ENCODE data around the gene FLYWCH2. TPM values are rescaled to one million over a fixed set of nuclear protein-coding genes. Genes with fewer than 3 reads are reported as not detected.

The FLYWCH2 gene
- total and polyA plus RNA-seq, 2 experiments from 2014 or later, result 30.9 to 45.0 TPM

DNA sequence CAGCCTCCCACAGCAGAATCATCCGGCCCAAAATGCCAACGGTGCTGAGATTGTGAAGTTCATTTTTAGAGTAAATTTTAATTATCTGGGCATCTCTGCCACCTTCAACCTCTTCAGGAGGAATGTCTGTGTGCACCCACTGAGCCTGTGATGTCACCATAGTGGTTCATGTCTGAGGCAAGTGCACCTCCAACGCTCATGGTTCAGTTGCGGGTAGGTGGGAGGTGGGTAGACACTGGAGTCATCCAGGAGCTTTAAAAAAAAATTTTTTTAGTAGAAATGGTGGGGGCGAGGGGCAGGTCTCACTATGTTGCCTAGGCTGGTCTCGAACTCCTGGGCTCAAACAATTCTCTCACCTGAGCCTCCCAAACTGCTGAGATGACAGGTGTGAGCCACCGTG, 30.6 kb downstream of the FLYWCH2 start (continued):
- TF ChIP-seq EZH2 (IDR thresholded peaks at IDR 0.05; ENCODE audit: low read depth, unreplicated experiment) (no peak), STAT1 (IDR thresholded peaks at IDR 0.05; ENCODE audit: unreplicated experiment) (no peak), CTCF (conservative IDR thresholded peaks at IDR 0.05; ENCODE audit: low read depth in 2 of 2) (no peak), NANOG (IDR thresholded peaks at IDR 0.05; ENCODE audit: borderline replicate concordance) (no peak), JUNB (IDR thresholded peaks at IDR 0.05; ENCODE audit: unreplicated experiment) (no peak)

GRCh38 chr16:2914233-2914632, 31.2 kb downstream of the FLYWCH2 start:
- ATAC-seq (no peak; the same call in 2 of the 3 replicates), DNase-seq (ENCODE audit: low spot score) (peak; percentile 50)
- no peaks in the 10 kb centered on the region; the same call in 2 of the 3 replicates for H3K9me3 Mint-ChIP-seq

More at GRCh38 chr16:2914233-2914632, 31.2 kb downstream of the FLYWCH2 start:
- no peak for TF ChIP-seq JUNB (IDR thresholded peaks at IDR 0.05; ENCODE audit: unreplicated experiment)
- peak in 1 of 2 experiments; percentile 14; a peak in 1 of 4 replicates for TF ChIP-seq CTCF (conservative IDR thresholded peaks at IDR 0.05; ENCODE audit: low read depth in 2 of 2)
- H3K27ac ChIP-seq (ENCODE audit: low read depth), result no peak overlapping the region
- Mint-ChIP-seq H3K27me3 (ENCODE audit: insufficient read depth, low read depth, poor library complexity) (peaks cover 12% of the 10 kb centered on the region), H3K4me3 (no peak overlapping the region; the same call in 2 of the 3 replicates), H3K27ac (no peak overlapping the region), H3K36me3 (ENCODE audit: low read depth) (peaks cover 3% of the 10 kb centered on the region; the same call in 2 of the 3 replicates), H3K4me1 (peaks cover 11% of the 10 kb centered on the region)
- H2AFZ ChIP-seq, result no peak overlapping the region
- no peak overlapping the region for H3K4me3 ChIP-seq
- H3K9me2 ChIP-seq (ENCODE audit: insufficient read depth), result no peaks in the 10 kb centered on the region
- no peak overlapping the region for H3K4me2 ChIP-seq
- H4K20me1 ChIP-seq (replicated peaks; ENCODE audit: insufficient read depth), result no peaks in the 10 kb centered on the region; the same call in 1 of the 2 replicates
- peaks cover 15% of the 10 kb centered on the region; the same call in 1 of the 2 replicates for H3F3A ChIP-seq (replicated peaks; ENCODE audit: low read depth)
- 0 out of 2 replicates have a peak, but pooled peaks cover 4% of the 10 kb centered on the region for H3K36me3 ChIP-seq (ENCODE audit: insufficient read depth)
- peaks cover 11% of the 10 kb centered on the region for H3K27me3 ChIP-seq (ENCODE audit: insufficient read depth)
- H3K79me2 ChIP-seq (replicated peaks; ENCODE audit: insufficient read depth), result no peaks in the 10 kb centered on the region
- H3K4me1 ChIP-seq (ENCODE audit: insufficient read depth), result peaks cover 8% of the 10 kb centered on the region
